Trophoblast cell (in vitro differentiated cells and primary cell): ENCODE data around the gene FLRT2.

ENCODE experiments used
- DNase-seq, 2 donors: peaks; one replicate each; pipeline ENCODE4 v3.0.0-alpha.2; 2016
- H2AFZ ChIP-seq: 2 replicates; pipeline ENCODE4 v1.6.1; 2013; ENCODE audit warnings: low read length, moderate library complexity, mild to moderate bottlenecking; ENCODE audit not compliant: insufficient read depth, poor library complexity
- H2AK5ac ChIP-seq: 2 replicates; pipeline ENCODE4 v1.6.1; 2013; ENCODE audit warnings: mild to moderate bottlenecking, low read length
- H2BK120ac ChIP-seq: 2 replicates; pipeline ENCODE4 v1.6.1; 2013; ENCODE audit warnings: low read length, mild to moderate bottlenecking, moderate library complexity; ENCODE audit not compliant: insufficient read depth, poor library complexity
- H2BK12ac ChIP-seq: 2 replicates; pipeline ENCODE4 v1.6.1; 2013; ENCODE audit warnings: mild to moderate bottlenecking, low read length, moderate library complexity
- H2BK5ac ChIP-seq: 2 replicates; pipeline ENCODE4 v1.6.1; 2013; ENCODE audit warnings: low read length, low read depth, moderate library complexity, mild to moderate bottlenecking; ENCODE audit not compliant: poor library complexity
- H3K14ac ChIP-seq: 2 replicates; pipeline ENCODE4 v1.6.1; 2013; ENCODE audit warnings: mild to moderate bottlenecking, low read length
- H3K18ac ChIP-seq: 2 replicates; pipeline ENCODE4 v1.6.1; 2013; ENCODE audit warnings: mild to moderate bottlenecking, low read length
- H3K23ac ChIP-seq: 2 replicates; pipeline ENCODE4 v1.6.1; 2013; ENCODE audit warnings: low read length
- H3K27ac ChIP-seq: 2 replicates; pipeline ENCODE4 v1.5.1; 2013; ENCODE audit warnings: low read depth, mild to moderate bottlenecking, inconsistent platforms, low read length, moderate library complexity
- H3K27me3 ChIP-seq: 2 replicates; pipeline ENCODE4 v1.6.1; 2013; ENCODE audit warnings: inconsistent platforms, mild to moderate bottlenecking, low read length, moderate library complexity; ENCODE audit not compliant: insufficient read depth
- H3K36me3 ChIP-seq, 2 experiments: 1 replicate in 1 of 2; 2 replicates in 1 of 2; pipeline ENCODE4 v1.6.1; 2013; ENCODE audit warnings: low read length in 2 of 2, mild to moderate bottlenecking in 2 of 2, moderate library complexity in 1 of 2; ENCODE audit not compliant: insufficient read depth in 2 of 2, control insufficient read depth in 1 of 2
- H3K4ac ChIP-seq: 2 replicates; pipeline ENCODE4 v1.6.1; 2013; ENCODE audit warnings: low read depth, mild to moderate bottlenecking, low read length, moderate library complexity
- H3K4me1 ChIP-seq, 2 experiments: 1 replicate in 1 of 2; 2 replicates in 1 of 2; pipeline ENCODE4 v1.6.1; 2013; ENCODE audit warnings: low read length in 2 of 2, mild to moderate bottlenecking in 2 of 2, moderate library complexity in 1 of 2; ENCODE audit not compliant: insufficient read depth in 2 of 2, control insufficient read depth in 1 of 2
- H3K4me2 ChIP-seq: 2 replicates; pipeline ENCODE4 v1.6.1; 2013; ENCODE audit warnings: inconsistent platforms, mild to moderate bottlenecking, low read length, moderate library complexity
- H3K4me3 ChIP-seq: 2 replicates; pipeline ENCODE4 v1.5.1; 2013; ENCODE audit warnings: mild to moderate bottlenecking, low read depth, low read length, inconsistent platforms
- H3K79me1 ChIP-seq: one replicate; pipeline ENCODE4 v1.6.1; 2013; ENCODE audit warnings: low read length
- H3K79me2 ChIP-seq: 2 replicates; pipeline ENCODE4 v1.6.1; 2013; ENCODE audit warnings: low read length, mild to moderate bottlenecking; ENCODE audit not compliant: control insufficient read depth, insufficient read depth, poor library complexity
- H3K9ac ChIP-seq: 2 replicates; pipeline ENCODE4 v1.6.1; 2013; ENCODE audit warnings: mild to moderate bottlenecking, low read length
- H3K9me3 ChIP-seq: 2 replicates; pipeline ENCODE4 v1.6.1; 2013; ENCODE audit warnings: low read depth, mild to moderate bottlenecking, control low read depth, inconsistent platforms, low read length; ENCODE audit not compliant: insufficient read depth
- H4K12ac ChIP-seq: 2 replicates; pipeline ENCODE4 v1.6.1; 2013; ENCODE audit warnings: low read depth, mild to moderate bottlenecking, low read length, moderate library complexity
- H4K8ac ChIP-seq: 2 replicates; pipeline ENCODE4 v1.6.1; 2013; ENCODE audit warnings: low read depth, mild to moderate bottlenecking, low read length, moderate library complexity
- H4K91ac ChIP-seq: one replicate; pipeline ENCODE4 v1.6.1; 2013; ENCODE audit warnings: low read depth, mild to moderate bottlenecking, low read length, moderate library complexity
- WGBS: extraction: QIAGEN DNeasy Blood & Tissue Kit; methylation state at CpG from one replicate; pipeline ENCODE4 v1.1.7; 2013; ENCODE audit warnings: missing lambda C conversion rate; ENCODE audit not compliant: insufficient read length, insufficient coverage; ENCODE audit errors: extremely low coverage; 5-methylcytosine and 5-hydroxymethylcytosine counted together

The FLRT2 gene

GRCh38 chr14:85531141-85531586 is 1.2 kb downstream of the FLRT2 start:
- H3K9ac ChIP-seq, result peak overlapping the region; percentile 63
- no peak overlapping the region for H2BK12ac ChIP-seq
- no peak overlapping the region for H3K4ac ChIP-seq
- no peak overlapping the region for H4K8ac ChIP-seq
- H2AFZ ChIP-seq, result no peak overlapping the region
- DNase-seq, result no peak
- H3K14ac ChIP-seq, result no peak overlapping the region
- no peak overlapping the region for H2AK5ac ChIP-seq
- H3K4me3 ChIP-seq, result peak overlapping the region; percentile 70
- peaks cover 5% of the 10 kb centered on the region for H3K79me2 ChIP-seq
- peaks cover 37% of the 10 kb centered on the region for H3K27me3 ChIP-seq
- WGBS, result no CpG with 5 or more reads among the region's 29 CpGs
- H3K4me1 ChIP-seq, result peaks cover 8 to 18% of the 10 kb centered on the region in 2 experiments
- H3K9me3 ChIP-seq, result peaks cover 2% of the 10 kb centered on the region
- H4K12ac ChIP-seq, result no peak overlapping the region
- H3K23ac ChIP-seq, result no peak overlapping the region
- no peak overlapping the region for H3K18ac ChIP-seq
- no peaks in the 10 kb centered on the region for H3K36me3 ChIP-seq
- H4K91ac ChIP-seq, result no peak overlapping the region
- no peak overlapping the region for H3K27ac ChIP-seq
- no peak overlapping the region for H2BK5ac ChIP-seq
- peak overlapping the region; percentile 82 for H3K4me2 ChIP-seq
- peak overlapping the region; percentile 12 for H2BK120ac ChIP-seq
- H3K79me1 ChIP-seq, result peaks cover 12% of the 10 kb centered on the region

GRCh38 chr14:85531587-85532373 is 1.8 kb downstream of the FLRT2 start:
- H3K27ac ChIP-seq, result no peak overlapping the region
- H4K12ac ChIP-seq, result no peak overlapping the region
- H2BK5ac ChIP-seq, result no peak overlapping the region
- no peak overlapping the region for H4K8ac ChIP-seq
- H3K4me1 ChIP-seq, result peaks cover 8 to 18% of the 10 kb centered on the region in 2 experiments
- H3K9ac ChIP-seq, result no peak overlapping the region
- no peak overlapping the region for H2AK5ac ChIP-seq
- H2AFZ ChIP-seq, result no peak overlapping the region
- H3K79me1 ChIP-seq, result peaks cover 12% of the 10 kb centered on the region
- peaks cover 2% of the 10 kb centered on the region for H3K9me3 ChIP-seq
- H3K14ac ChIP-seq, result no peak overlapping the region
- H2BK120ac ChIP-seq, result no peak overlapping the region
- peak overlapping the region; percentile 82 for H3K4me2 ChIP-seq
- WGBS, result no CpG with 5 or more reads among the region's 61 CpGs
- H3K4ac ChIP-seq, result no peak overlapping the region
- H4K91ac ChIP-seq, result no peak overlapping the region
- peak overlapping the region; percentile 70 for H3K4me3 ChIP-seq
- H3K18ac ChIP-seq, result no peak overlapping the region
- no peak overlapping the region for H2BK12ac ChIP-seq
- no peak overlapping the region for H3K23ac ChIP-seq
- no peak for DNase-seq
- H3K27me3 ChIP-seq, result peaks cover 37% of the 10 kb centered on the region
- H3K79me2 ChIP-seq, result peaks cover 5% of the 10 kb centered on the region
- no peaks in the 10 kb centered on the region for H3K36me3 ChIP-seq

GRCh38 chr14:85532374-85533022 is 2.6 kb downstream of the FLRT2 start:
- Histone ChIP-seq H3K4me2 (peak overlapping the region; percentile 82), H4K8ac (no peak overlapping the region), H3K18ac (no peak overlapping the region), H3K23ac (no peak overlapping the region), H3K14ac (no peak overlapping the region), H3K4me3 (no peak overlapping the region), H4K91ac (no peak overlapping the region), H3K36me3 (no peaks in the 10 kb centered on the region), H3K79me1 (peaks cover 12% of the 10 kb centered on the region), H2BK12ac (no peak overlapping the region), H2BK120ac (no peak overlapping the region), H3K27ac (no peak overlapping the region), H4K12ac (no peak overlapping the region), H2AK5ac (no peak overlapping the region), H3K4ac (no peak overlapping the region), H3K79me2 (peaks cover 5% of the 10 kb centered on the region), H3K9me3 (peaks cover 2% of the 10 kb centered on the region), H3K27me3 (peaks cover 37% of the 10 kb centered on the region), H2BK5ac (no peak overlapping the region), H3K4me1 (peaks cover 8 to 18% of the 10 kb centered on the region in 2 experiments), H2AFZ (no peak overlapping the region), H3K9ac (peak overlapping the region; percentile 60)
- DNase-seq, result no peak
- WGBS, result no CpG with 5 or more reads among the region's 12 CpGs

- Histone ChIP-seq H4K91ac (peak overlapping the region; percentile 60), H3K4ac (peak overlapping the region; percentile 23), H3K18ac (peak overlapping the region; percentile 76), H3K79me2 (peaks cover 5% of the 10 kb centered on the region), H3K14ac (peak overlapping the region; percentile 86), H2BK12ac (peak overlapping the region; percentile 38), H3K9me3 (peaks cover 2% of the 10 kb centered on the region), H2BK5ac (no peak overlapping the region), H4K12ac (peak overlapping the region; percentile 35), H2BK120ac (peak overlapping the region; percentile 80), H3K27ac (no peak overlapping the region), H3K36me3 (no peaks in the 10 kb centered on the region), H3K23ac (no peak overlapping the region), H3K79me1 (peaks cover 12% of the 10 kb centered on the region), H2AK5ac (no peak overlapping the region), H3K27me3 (peaks cover 37% of the 10 kb centered on the region), H3K4me3 (peak overlapping the region; percentile 89), H3K4me2 (peak overlapping the region; percentile 82), H3K4me1 (peaks cover 8 to 18% of the 10 kb centered on the region in 2 experiments), H4K8ac (peak overlapping the region; percentile 62), H2AFZ (peak overlapping the region; percentile 47), H3K9ac (peak overlapping the region; percentile 87)
- no peak for DNase-seq
- WGBS, result no CpG with 5 or more reads among the region's 90 CpGs
These were observed 3.3 kb downstream of the FLRT2 start for GRCh38 chr14:85533023-85533860.
